ENCODE results near the gene TMEM119.
"Not testable (repeated sequence)": the region's sequence is repeated elsewhere in the genome, so short reads cannot be mapped to it uniquely, and the experiment has no call there.

The TMEM119 gene

DNA sequence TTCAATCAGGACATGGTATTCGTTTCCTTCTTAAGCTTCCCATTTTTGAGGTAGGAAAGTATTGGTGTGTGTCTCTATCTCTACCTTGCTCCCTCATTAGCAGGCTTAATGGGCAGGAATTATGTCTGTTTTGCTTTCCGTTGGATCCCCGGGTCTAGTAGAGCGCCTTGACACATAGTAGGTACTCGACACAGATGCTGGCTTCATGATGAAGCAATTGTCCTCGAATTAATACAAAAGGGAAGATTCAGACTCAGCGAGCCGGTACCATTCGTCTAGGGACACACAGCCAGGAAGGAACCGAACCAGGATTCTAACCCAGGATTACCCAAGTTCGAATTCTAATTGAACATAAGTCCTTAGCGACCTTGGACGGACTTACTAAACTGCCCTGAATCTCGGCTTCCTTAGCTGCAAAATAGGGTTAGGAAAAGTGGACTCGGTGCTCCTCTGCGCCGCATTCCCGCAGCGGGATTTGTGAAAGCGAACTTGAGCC, 36.0 kb downstream of the TMEM119 start:
- in situ Hi-C loops (cut with MboI; ENCODE audit: low sequenced_read_pairs, unreplicated experiment) = loop anchor here (10.0 to 25.0 kb wide), 2 partner anchors 243 to 525 kb away; partner anchors contain the start of genes ALKBH2 and UNG
- TF ChIP-seq, protein P1, sequence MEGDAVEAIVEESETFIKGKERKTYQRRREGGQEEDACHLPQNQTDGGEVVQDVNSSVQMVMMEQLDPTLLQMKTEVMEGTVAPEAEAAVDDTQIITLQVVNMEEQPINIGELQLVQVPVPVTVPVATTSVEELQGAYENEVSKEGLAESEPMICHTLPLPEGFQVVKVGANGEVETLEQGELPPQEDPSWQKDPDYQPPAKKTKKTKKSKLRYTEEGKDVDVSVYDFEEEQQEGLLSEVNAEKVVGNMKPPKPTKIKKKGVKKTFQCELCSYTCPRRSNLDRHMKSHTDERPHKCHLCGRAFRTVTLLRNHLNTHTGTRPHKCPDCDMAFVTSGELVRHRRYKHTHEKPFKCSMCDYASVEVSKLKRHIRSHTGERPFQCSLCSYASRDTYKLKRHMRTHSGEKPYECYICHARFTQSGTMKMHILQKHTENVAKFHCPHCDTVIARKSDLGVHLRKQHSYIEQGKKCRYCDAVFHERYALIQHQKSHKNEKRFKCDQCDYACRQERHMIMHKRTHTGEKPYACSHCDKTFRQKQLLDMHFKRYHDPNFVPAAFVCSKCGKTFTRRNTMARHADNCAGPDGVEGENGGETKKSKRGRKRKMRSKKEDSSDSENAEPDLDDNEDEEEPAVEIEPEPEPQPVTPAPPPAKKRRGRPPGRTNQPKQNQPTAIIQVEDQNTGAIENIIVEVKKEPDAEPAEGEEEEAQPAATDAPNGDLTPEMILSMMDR (IDR thresholded peaks at IDR 0.05; ENCODE audit: borderline replicate concordance, control extremely low read depth, extremely low read depth, insufficient read depth, missing control alignments) = no peak
- no peak for DNase-seq (ENCODE audit: low spot score)

DNA sequence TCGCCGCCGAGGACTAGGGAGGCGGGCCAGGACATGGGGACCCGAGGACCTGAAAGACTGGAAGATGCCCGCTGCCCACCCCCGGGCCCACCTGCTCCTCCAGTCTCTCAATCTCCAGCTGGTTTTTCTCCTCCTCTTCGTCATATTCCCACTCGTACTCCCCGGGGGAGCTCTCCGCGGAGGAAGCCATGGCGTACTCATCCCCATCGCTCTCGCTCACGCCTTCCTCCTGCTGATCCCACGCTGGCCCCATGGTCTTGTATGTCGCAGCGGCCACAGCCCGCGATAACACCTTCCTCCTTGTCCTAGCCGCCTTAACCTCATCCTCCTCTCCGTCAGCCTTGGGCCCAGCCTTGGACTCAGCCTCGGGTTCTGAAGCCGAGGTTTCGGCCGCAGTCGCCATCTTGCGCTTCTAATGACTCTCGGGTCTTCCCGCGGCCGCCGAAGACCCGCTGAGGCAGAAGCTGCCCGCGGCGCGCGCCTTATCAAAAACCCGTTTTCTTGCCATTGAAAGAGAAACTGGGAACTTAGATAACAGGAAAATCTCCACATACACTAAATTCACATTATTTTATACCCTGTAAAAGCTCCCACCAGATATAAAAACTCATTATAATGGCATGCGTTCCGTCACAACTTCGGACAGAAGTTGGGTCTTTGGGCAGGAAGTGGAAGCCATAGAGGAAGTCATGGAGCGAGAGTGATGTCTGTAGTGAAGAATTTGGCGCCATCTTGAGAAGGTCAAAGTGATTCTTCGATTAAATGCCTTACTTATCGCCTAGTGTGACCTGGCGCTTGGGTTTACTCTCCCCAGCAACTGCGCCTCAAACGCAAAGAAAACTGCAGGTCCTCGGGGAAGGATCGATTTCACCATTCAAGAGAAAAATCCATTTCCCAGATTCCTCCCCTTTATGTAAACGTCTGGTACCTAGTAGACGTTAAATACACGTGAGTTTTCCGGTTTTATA, 36.8 kb downstream of the TMEM119 start, which contains the start of gene SART3:
SART3 (minus strand) TSS at position 422 of the 968 bp plus-strand sequence; CDS start at position 403, 19 bp downstream.
- TF ChIP-seq, protein P1 (IDR thresholded peaks at IDR 0.05; ENCODE audit: borderline replicate concordance, control extremely low read depth, extremely low read depth, insufficient read depth, missing control alignments) = no peak
- in situ Hi-C loops (cut with MboI; ENCODE audit: low sequenced_read_pairs, unreplicated experiment) = loop anchor here (10.0 to 25.0 kb wide), 2 partner anchors 244 to 526 kb away; partner anchors contain the start of genes ALKBH2 and UNG
- DNase-seq (ENCODE audit: low spot score) = peak; percentile 88

DNA sequence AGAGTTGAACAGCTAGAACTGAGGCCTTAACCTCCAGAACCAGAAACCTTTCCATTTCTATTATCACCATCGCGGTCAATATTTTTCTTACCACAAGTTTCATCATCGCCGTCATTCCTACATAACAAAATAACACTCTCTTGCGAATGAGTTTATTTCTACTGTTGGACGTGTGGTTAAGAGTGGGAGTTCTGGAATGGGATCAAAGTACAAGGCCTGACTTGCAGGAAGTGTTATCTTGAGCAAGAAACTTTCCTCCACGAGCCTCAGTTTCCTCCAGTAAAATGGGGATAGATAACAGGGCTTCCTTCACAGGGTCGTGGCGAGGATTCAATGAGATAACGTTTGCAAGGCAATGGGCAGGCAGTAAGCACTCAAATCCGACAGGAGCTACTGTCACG, 37.6 kb downstream of the TMEM119 start:
- TF ChIP-seq, protein P1 (IDR thresholded peaks at IDR 0.05; ENCODE audit: borderline replicate concordance, control extremely low read depth, extremely low read depth, insufficient read depth, missing control alignments) = no peak
- in situ Hi-C loops (cut with MboI; ENCODE audit: low sequenced_read_pairs, unreplicated experiment) = loop anchor here (10.0 to 25.0 kb wide), 2 partner anchors 244 to 527 kb away; partner anchors contain the start of genes ALKBH2 and UNG
- no peak for DNase-seq (ENCODE audit: low spot score)

DNA sequence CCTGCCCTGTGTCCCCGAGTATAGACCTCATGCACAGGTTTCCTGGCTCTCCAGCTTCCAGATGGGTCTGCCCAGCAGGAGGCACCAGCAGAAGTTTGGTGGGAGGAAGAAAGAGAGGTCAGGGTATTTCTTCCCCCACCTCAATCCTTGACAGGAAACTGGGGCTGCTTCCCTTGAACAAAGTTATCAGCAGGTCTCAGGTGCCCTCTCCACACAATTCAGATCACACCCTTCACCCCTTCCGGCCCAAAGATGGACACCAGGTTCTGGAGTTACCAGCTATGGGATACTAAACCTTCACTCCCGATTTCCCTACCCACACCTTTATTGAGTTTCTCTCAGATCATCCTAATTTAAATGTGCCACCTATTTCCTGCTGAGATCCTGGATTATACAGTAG, 38.1 kb downstream of the TMEM119 start:
- TF ChIP-seq, protein P1 (IDR thresholded peaks at IDR 0.05; ENCODE audit: borderline replicate concordance, control extremely low read depth, extremely low read depth, insufficient read depth, missing control alignments) = no peak
- no peak for DNase-seq (ENCODE audit: low spot score)
- in situ Hi-C loops (cut with MboI; ENCODE audit: low sequenced_read_pairs, unreplicated experiment) = loop anchor here (10.0 to 25.0 kb wide), 2 partner anchors 245 to 528 kb away; partner anchors contain the start of genes ALKBH2 and UNG

DNA sequence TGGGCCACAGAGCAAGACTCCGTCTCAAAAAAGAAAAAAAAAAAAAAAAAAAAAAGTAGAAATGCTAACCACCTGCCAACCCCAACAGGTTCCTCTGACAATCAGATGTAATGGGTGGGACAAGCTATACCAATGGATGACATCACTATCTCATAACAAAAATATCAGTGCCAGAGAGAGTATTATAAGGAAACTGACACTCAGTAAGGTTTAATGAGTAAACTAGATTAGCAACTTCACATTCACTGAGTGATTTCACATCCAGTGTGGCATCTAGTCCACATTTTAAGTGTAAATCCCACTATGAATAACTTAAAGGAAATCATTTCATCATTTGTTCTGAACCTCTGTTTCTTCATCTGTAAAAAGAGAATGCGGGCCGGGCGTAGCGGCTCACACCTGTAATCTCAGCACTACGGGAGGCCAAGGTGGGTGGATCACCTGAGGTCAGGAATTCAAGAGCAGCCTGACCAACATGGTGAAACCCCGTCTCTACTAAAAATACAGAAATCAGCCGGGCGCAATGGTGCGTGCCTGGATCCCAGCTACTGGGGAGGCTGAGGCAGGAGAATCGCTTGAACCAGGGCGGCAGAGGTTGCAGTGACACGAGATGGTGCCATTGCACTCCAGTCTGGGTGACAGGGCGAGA, 38.8 kb downstream of the TMEM119 start:
- TF ChIP-seq, protein P1 (IDR thresholded peaks at IDR 0.05; ENCODE audit: borderline replicate concordance, control extremely low read depth, extremely low read depth, insufficient read depth, missing control alignments) = no peak
- in situ Hi-C loops (cut with MboI; ENCODE audit: low sequenced_read_pairs, unreplicated experiment) = loop anchor here (25.0 kb wide), 1 partner anchor 528 kb away; the partner anchor contains the start of genes ALKBH2 and UNG
- DNase-seq (ENCODE audit: low spot score) = no peak

DNA sequence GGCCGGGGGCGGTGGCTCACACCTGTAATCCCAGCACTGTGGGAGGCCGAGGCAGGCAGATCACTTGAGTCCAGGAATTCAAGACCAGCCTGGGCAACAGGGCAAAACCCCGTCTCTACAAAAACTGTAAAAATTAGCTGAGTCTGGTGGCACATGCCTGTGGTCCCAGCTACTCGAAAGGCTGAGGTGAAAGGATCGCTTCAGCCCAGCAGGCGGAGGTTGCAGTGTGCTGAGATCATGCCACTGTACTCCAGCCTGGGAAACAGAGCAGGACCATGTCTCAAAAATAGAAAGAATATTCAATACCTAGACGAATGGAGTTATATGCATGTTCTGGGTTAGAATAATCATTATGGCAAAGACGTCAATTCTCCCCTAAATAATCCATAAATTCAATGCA, 42.5 kb downstream of the TMEM119 start:
- in situ Hi-C loops (cut with MboI; ENCODE audit: low sequenced_read_pairs, unreplicated experiment) = loop anchor here (25.0 kb wide), 1 partner anchor 532 kb away; the partner anchor contains the start of genes ALKBH2 and UNG
- not testable (repeated sequence) for DNase-seq (ENCODE audit: low spot score)
